PFSK-1 (cell line): Measurements from ENCODE around the gene TBPL1.

ENCODE experiments used
- POLR2AphosphoS5 ChIP-seq: IDR thresholded peaks from 2 replicates; pipeline ENCODE4 v1.6.1; 2012; ENCODE audit warnings: low read depth, mild to moderate bottlenecking, control low read depth, low read length, moderate library complexity
- REST ChIP-seq, 2 experiments: IDR thresholded peaks; 2 replicates each; pipeline versions ENCODE4 v1.6.1 to v1.8.0; 2011 to 2012; ENCODE audit warnings: low read depth in 2 of 2, low read length in 2 of 2, control low read depth in 1 of 2, inconsistent platforms in 1 of 2, mild to moderate bottlenecking in 1 of 2, moderate library complexity in 1 of 2; ENCODE audit not compliant: insufficient read depth in 1 of 2
- SIN3A ChIP-seq: IDR thresholded peaks from 2 replicates; pipeline ENCODE4 v1.6.1; 2012; ENCODE audit warnings: mild to moderate bottlenecking, low read length, moderate library complexity, borderline replicate concordance; ENCODE audit not compliant: insufficient read depth

DNA sequence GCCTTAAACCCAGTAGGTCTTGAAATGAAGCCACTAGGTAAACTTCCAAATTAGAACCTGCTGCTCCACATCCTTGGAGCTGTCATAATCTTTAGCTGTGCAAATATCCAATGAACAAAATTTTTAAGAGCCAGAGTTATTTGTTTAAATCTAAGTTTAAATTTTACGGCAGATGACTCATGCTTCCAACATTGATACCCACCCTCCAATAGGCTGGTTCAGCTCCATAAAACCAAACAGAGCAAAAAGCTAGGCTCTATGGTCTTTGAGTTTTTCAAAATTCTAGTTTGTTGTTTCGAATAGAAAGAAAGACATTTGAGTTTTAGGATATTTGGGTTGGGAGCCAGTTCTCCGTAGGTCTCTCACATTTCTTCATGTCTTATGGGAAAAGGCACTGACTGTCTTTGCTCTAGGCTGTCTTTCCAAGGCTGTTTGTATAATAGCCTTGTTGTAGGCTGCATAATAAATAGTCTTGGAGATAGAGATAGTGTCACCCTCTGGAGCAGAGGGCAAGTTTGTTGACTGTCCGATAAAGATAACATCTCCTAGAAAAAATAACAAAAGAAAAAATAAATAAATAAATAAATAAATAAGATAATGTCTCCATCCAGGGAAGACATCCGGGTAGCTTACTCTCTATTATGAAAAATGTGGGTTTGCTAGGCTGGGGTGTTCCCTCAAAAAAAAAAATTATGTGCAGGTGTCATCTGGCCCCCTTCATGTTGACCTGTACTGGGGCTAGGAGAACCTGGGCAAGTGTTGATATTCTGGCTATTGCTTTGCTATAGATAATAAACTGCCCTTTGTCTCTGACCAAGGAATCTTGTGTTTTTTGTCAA is 62.9 kb downstream of the TBPL1 start:
- TF ChIP-seq POLR2AphosphoS5 (no peak), REST (IDR thresholded peaks at IDR 0.05; ENCODE audit: insufficient read depth in 1 of 2, low read depth in 2 of 2, low read length in 2 of 2) (no peak), SIN3A (no peak)
